Calu3 (cell line): ENCODE measurements around the gene DLG2. TPM values are rescaled to one million over a fixed set of nuclear protein-coding genes. Genes with fewer than 3 reads are reported as not detected.

ENCODE experiments used
- BruUV-seq: library from RNA; stranded (reverse); fragments of 400-500 nt; replicated peaks from 2 replicates; lab custom pipeline; 2021; lab: Mats Ljungman, UMichigan
- CTCF ChIA-PET: fragments of 300-600 bp; sonication (Branson Sonifier 250); formaldehyde crosslinking; loops from one replicate; lab custom pipeline; 2022; ENCODE audit warnings: antibody characterized with exemption; lab: Charles Lee
- DNase-seq: peaks from one replicate; pipeline ENCODE4 v3.0.0; 2022
- H3K27ac Mint-ChIP-seq: one replicate; pipeline ENCODE4 v1.8.0; 2022; ENCODE audit warnings: mixed read lengths; ENCODE audit not compliant: unreplicated experiment
- H3K27me3 Mint-ChIP-seq: one replicate; pipeline ENCODE4 v1.8.0; 2022; ENCODE audit warnings: mixed read lengths; ENCODE audit not compliant: unreplicated experiment
- H3K36me3 Mint-ChIP-seq: one replicate; pipeline ENCODE4 v1.8.0; 2022; ENCODE audit warnings: mild to moderate bottlenecking, moderate library complexity, mixed read lengths; ENCODE audit not compliant: insufficient read depth, unreplicated experiment
- H3K4me1 Mint-ChIP-seq: one replicate; pipeline ENCODE4 v1.8.0; 2022; ENCODE audit warnings: mild to moderate bottlenecking, low read depth, mixed read lengths; ENCODE audit not compliant: unreplicated experiment
- H3K4me3 Mint-ChIP-seq: one replicate; pipeline ENCODE4 v1.8.0; 2022; ENCODE audit warnings: mild to moderate bottlenecking, low read depth, moderate library complexity, mixed read lengths; ENCODE audit not compliant: unreplicated experiment
- H3K9me3 Mint-ChIP-seq: one replicate; pipeline ENCODE4 v1.8.0; 2022; ENCODE audit warnings: low read depth, mixed read lengths; ENCODE audit not compliant: unreplicated experiment
- intact Hi-C: fragments of 100-400 bp; cut with micrococcal nuclease; formaldehyde crosslinking; loops from one replicate; pipeline ENCODE4 v1.10.0; 2022; ENCODE audit not compliant: unreplicated experiment
- total RNA-seq: library from RNA; stranded (reverse); gene quantifications from 2 replicates; pipeline ENCODE4 v1.2.3, GENCODE V29; 2022
- TF ChIP-seq, protein P1 (sequence below): fragments of 200-600 bp; IDR thresholded peaks from one replicate; pipeline ENCODE4 v1.8.0; 2022; ENCODE audit warnings: antibody characterized with exemption; ENCODE audit not compliant: unreplicated experiment

DLG2 gene
- total RNA-seq, 1 experiment from 2014 or later = 0.71 TPM

- Mint-ChIP-seq H3K36me3 (peaks cover 25% of the 10 kb centered on the region), H3K4me1 (no peaks in the 10 kb centered on the region), H3K27ac (no peak overlapping the region), H3K27me3 (no peaks in the 10 kb centered on the region), H3K9me3 (no peaks in the 10 kb centered on the region), H3K4me3 (no peak overlapping the region)
- CTCF ChIA-PET = no interaction called here
- no TSS peak for BruUV-seq
- TF ChIP-seq, protein P1, sequence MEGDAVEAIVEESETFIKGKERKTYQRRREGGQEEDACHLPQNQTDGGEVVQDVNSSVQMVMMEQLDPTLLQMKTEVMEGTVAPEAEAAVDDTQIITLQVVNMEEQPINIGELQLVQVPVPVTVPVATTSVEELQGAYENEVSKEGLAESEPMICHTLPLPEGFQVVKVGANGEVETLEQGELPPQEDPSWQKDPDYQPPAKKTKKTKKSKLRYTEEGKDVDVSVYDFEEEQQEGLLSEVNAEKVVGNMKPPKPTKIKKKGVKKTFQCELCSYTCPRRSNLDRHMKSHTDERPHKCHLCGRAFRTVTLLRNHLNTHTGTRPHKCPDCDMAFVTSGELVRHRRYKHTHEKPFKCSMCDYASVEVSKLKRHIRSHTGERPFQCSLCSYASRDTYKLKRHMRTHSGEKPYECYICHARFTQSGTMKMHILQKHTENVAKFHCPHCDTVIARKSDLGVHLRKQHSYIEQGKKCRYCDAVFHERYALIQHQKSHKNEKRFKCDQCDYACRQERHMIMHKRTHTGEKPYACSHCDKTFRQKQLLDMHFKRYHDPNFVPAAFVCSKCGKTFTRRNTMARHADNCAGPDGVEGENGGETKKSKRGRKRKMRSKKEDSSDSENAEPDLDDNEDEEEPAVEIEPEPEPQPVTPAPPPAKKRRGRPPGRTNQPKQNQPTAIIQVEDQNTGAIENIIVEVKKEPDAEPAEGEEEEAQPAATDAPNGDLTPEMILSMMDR = no peak
- intact Hi-C loops = no loop called here
- DNase-seq = no peak
Observed at GRCh38 chr11:85668157-85668556, 41.0 kb upstream of the DLG2 start.

DNA sequence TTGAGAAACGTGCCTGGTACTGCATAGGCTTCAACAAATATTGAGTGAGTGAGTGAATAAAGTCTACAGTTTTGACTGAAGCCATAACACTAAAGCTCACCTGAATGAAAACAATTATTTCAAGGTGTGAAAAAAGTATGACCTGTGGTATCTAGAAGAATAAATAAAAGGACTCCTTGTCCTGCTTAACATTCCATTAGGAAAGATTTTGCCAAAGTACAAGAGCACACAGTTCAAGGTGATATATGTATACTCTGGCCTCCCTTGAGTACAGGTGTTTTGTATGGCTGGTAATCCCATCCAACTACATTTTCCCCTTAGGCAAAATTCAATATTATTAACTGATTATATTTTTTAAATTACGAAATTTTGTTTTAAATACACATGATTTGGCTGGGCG, 39.5 kb upstream of the DLG2 start:
- DNase-seq = no peak
- no peak overlapping the region for H3K4me3 Mint-ChIP-seq
- H3K9me3 Mint-ChIP-seq = no peaks in the 10 kb centered on the region
- H3K36me3 Mint-ChIP-seq = peaks cover 36% of the 10 kb centered on the region
- BruUV-seq = no TSS peak
- CTCF ChIA-PET = no interaction called here
- no peaks in the 10 kb centered on the region for H3K27me3 Mint-ChIP-seq
- intact Hi-C loops = no loop called here
- TF ChIP-seq, protein P1 = no peak
- no peak overlapping the region for H3K27ac Mint-ChIP-seq
- no peaks in the 10 kb centered on the region for H3K4me1 Mint-ChIP-seq

- BruUV-seq = no TSS peak
- TF ChIP-seq, protein P1 = no peak
- DNase-seq = no peak
- intact Hi-C loops = loop anchor here (1.0 kb wide), 1 partner anchor 189 kb away; no protein-coding TSS in a partner anchor
- CTCF ChIA-PET = no interaction called here
- Mint-ChIP-seq H3K4me3 (no peak overlapping the region), H3K27ac (peak overlapping the region; percentile 76), H3K9me3 (no peaks in the 10 kb centered on the region), H3K27me3 (no peaks in the 10 kb centered on the region), H3K4me1 (no peaks in the 10 kb centered on the region), H3K36me3 (peaks cover 44% of the 10 kb centered on the region)
Observed at GRCh38 chr11:85665733-85666132, 38.6 kb upstream of the DLG2 start.

- no peaks in the 10 kb centered on the region for H3K27me3 Mint-ChIP-seq
- peak; percentile 91 for DNase-seq
- no peaks in the 10 kb centered on the region for H3K9me3 Mint-ChIP-seq
- peak within 1 kb of the TSS; percentile 87 for H3K4me3 Mint-ChIP-seq
- H3K36me3 Mint-ChIP-seq = peaks cover 53% of the 10 kb centered on the region
- no TSS peak for BruUV-seq
- TF ChIP-seq, protein P1 = no peak
- CTCF ChIA-PET = interaction anchor here (0.6 kb wide), 1 partner anchor 142 kb away, joined by 4 read pairs; no protein-coding TSS in a partner anchor
- H3K27ac Mint-ChIP-seq = peak within 1 kb of the TSS; percentile 76
- intact Hi-C loops = loop anchor here (1.0 to 5.0 kb wide), 2 partner anchors 68 to 189 kb away; no protein-coding TSS in a partner anchor
- H3K4me1 Mint-ChIP-seq = no peaks in the 10 kb centered on the region
Observed at GRCh38 chr11:85664615-85665481, 37.7 kb upstream of the DLG2 start, which contains the start of gene CREBZF. CREBZF (minus strand) TSS chr11:85665129; CDS start chr11:85664875, 254 bp downstream.
